DOHH2 (cell line): Measurements from ENCODE around the gene GRID1.

Experiments used
- H3F3A ChIP-seq: fragments of 200-600 bp; sonication (generic), shearing (Covaris generic); 2 replicates; pipeline ENCODE4 v1.6.0; 2016; ENCODE audit warnings: antibody characterized with exemption, mild to moderate bottlenecking; ENCODE audit not compliant: control insufficient read depth, insufficient read depth
- H3K27ac ChIP-seq: fragments of 200-600 bp; sonication (generic); 2 replicates; pipeline ENCODE4 v1.5.1; 2014; ENCODE audit warnings: low read depth, mild to moderate bottlenecking, low read length, moderate library complexity
- H3K27me3 ChIP-seq: fragments of 200-600 bp; sonication (generic); 2 replicates; pipeline ENCODE4 v1.6.1; 2014; ENCODE audit warnings: mild to moderate bottlenecking, low read length, mixed read lengths; ENCODE audit not compliant: control insufficient read depth
- H3K36me3 ChIP-seq: fragments of 200-600 bp; sonication (generic); 2 replicates; pipeline ENCODE4 v1.6.1; 2014; ENCODE audit warnings: mild to moderate bottlenecking, low read length, moderate library complexity, mixed read lengths; ENCODE audit not compliant: control insufficient read depth
- H3K4me1 ChIP-seq: fragments of 200-600 bp; sonication (generic); 2 replicates; pipeline ENCODE4 v1.6.1; 2014; ENCODE audit warnings: mild to moderate bottlenecking, low read length, mixed read lengths; ENCODE audit not compliant: control insufficient read depth
- H3K4me2 ChIP-seq: fragments of 200-600 bp; sonication (generic); 2 replicates; pipeline ENCODE4 v1.6.0; 2014; ENCODE audit warnings: mild to moderate bottlenecking, low read length, moderate library complexity
- H3K4me3 ChIP-seq: fragments of 200-600 bp; sonication (generic); 2 replicates; pipeline ENCODE4 v1.5.1; 2014; ENCODE audit warnings: mild to moderate bottlenecking, low read length, mixed read lengths
- H3K79me2 ChIP-seq: fragments of 200-600 bp; sonication (generic); 2 replicates; pipeline ENCODE4 v1.6.1; 2014; ENCODE audit warnings: mild to moderate bottlenecking, low read length, mixed read lengths; ENCODE audit not compliant: control insufficient read depth
- H3K9me2 ChIP-seq: fragments of 200-600 bp; sonication (generic); replicated peaks from 2 replicates; pipeline ENCODE4 v1.6.1; 2014; ENCODE audit warnings: mild to moderate bottlenecking, low read length, mixed read lengths; ENCODE audit not compliant: control insufficient read depth
- H3K9me3 ChIP-seq: fragments of 200-600 bp; sonication (generic); 2 replicates; pipeline ENCODE4 v1.6.1; 2014; ENCODE audit warnings: antibody characterized with exemption, low read length, mixed read lengths; ENCODE audit not compliant: control insufficient read depth, insufficient read depth
- H4K20me1 ChIP-seq: fragments of 200-600 bp; sonication (generic); 2 replicates; pipeline ENCODE4 v1.6.0; 2014; ENCODE audit warnings: low read depth, mild to moderate bottlenecking, antibody characterized with exemption, low read length, moderate library complexity; ENCODE audit not compliant: control insufficient read depth, insufficient read depth
- EZH2phosphoT487 ChIP-seq: fragments of 200-600 bp; sonication (generic); IDR thresholded peaks from 2 replicates; pipeline ENCODE4 v1.6.1; 2017; ENCODE audit warnings: borderline replicate concordance, mild to moderate bottlenecking, antibody characterized with exemption, low read length, moderate library complexity, mixed read lengths
- TF ChIP-seq, protein P1 (sequence below): fragments of 200-600 bp; sonication (generic); IDR thresholded peaks from one replicate; pipeline ENCODE4 v1.5.1; 2014; ENCODE audit warnings: antibody characterized with exemption, mild to moderate bottlenecking, low read depth, low read length; ENCODE audit not compliant: poor library complexity, severe bottlenecking

Gene GRID1

DNA sequence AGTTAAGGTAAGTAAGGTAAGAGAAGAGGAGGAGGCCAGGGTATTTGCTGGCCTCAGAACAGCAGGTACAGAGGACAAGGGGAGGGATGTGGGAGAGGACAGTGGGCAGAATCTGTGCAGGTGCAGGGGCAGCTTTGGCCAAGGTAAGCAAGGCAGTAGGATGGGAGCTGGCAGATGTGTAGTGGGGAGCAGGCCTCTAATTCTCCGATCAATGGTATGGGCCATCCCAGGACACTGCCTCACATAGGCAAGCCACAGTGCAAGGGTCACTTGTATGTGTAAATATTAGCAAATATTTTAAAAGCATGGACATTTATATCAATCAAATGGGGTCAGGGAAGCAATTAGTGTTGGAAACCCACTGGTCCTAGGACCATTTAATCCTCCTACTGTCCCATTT is 373.5 kb downstream of the GRID1 start:
- Histone ChIP-seq H3K4me3 (no peak overlapping the region), H3K4me2 (no peak overlapping the region), H3F3A (no peaks in the 10 kb centered on the region), H3K27ac (no peak overlapping the region), H3K27me3 (peaks cover 3% of the 10 kb centered on the region; the same call in 1 of the 2 replicates), H3K36me3 (no peaks in the 10 kb centered on the region), H3K9me3 (0 out of 2 replicates have a peak, but pooled peaks cover 2% of the 10 kb centered on the region), H4K20me1 (no peaks in the 10 kb centered on the region), H3K79me2 (no peaks in the 10 kb centered on the region), H3K4me1 (no peaks in the 10 kb centered on the region), H3K9me2 (no peaks in the 10 kb centered on the region)
- TF ChIP-seq, protein P1, sequence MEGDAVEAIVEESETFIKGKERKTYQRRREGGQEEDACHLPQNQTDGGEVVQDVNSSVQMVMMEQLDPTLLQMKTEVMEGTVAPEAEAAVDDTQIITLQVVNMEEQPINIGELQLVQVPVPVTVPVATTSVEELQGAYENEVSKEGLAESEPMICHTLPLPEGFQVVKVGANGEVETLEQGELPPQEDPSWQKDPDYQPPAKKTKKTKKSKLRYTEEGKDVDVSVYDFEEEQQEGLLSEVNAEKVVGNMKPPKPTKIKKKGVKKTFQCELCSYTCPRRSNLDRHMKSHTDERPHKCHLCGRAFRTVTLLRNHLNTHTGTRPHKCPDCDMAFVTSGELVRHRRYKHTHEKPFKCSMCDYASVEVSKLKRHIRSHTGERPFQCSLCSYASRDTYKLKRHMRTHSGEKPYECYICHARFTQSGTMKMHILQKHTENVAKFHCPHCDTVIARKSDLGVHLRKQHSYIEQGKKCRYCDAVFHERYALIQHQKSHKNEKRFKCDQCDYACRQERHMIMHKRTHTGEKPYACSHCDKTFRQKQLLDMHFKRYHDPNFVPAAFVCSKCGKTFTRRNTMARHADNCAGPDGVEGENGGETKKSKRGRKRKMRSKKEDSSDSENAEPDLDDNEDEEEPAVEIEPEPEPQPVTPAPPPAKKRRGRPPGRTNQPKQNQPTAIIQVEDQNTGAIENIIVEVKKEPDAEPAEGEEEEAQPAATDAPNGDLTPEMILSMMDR = no peak
- no peak for TF ChIP-seq EZH2phosphoT487

- no peak overlapping the region for H3K4me3 ChIP-seq
- H3K9me2 ChIP-seq = no peaks in the 10 kb centered on the region
- TF ChIP-seq EZH2phosphoT487 = no peak
- TF ChIP-seq, protein P1 = no peak
- H3K27ac ChIP-seq = no peak overlapping the region
- H3F3A ChIP-seq = no peaks in the 10 kb centered on the region
- H3K79me2 ChIP-seq = no peaks in the 10 kb centered on the region
- no peaks in the 10 kb centered on the region for H4K20me1 ChIP-seq
- H3K9me3 ChIP-seq = no peaks in the 10 kb centered on the region
- no peak overlapping the region for H3K4me2 ChIP-seq
- H3K27me3 ChIP-seq = peaks cover 3% of the 10 kb centered on the region; the same call in 1 of the 2 replicates
- no peaks in the 10 kb centered on the region for H3K36me3 ChIP-seq
- H3K4me1 ChIP-seq = no peaks in the 10 kb centered on the region
Observed at GRCh38 chr10:85992324-85992723, 374.3 kb downstream of the GRID1 start.

DNA sequence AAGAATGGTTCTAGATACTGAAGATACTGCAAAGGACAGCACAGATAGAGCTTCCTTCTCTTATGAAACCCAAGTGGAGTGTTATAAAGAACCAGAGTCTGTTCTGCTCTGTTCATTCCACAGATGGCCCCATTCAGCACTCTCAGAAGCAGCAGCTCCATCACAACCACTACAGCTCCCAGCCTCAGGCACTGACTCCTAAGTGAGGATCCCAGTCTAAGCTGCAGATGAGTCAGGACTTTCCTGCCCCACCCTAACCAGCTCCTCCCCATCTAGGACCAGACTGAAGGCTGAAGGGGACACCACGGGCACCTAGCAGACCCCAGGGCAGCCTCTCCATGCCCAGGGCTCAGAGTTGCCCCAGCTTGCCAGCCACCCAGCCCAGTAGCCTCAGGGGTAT is 379.8 kb downstream of the GRID1 start:
- no peaks in the 10 kb centered on the region for H3F3A ChIP-seq
- H3K27ac ChIP-seq = no peak overlapping the region
- no peaks in the 10 kb centered on the region for H3K9me2 ChIP-seq
- H4K20me1 ChIP-seq = no peaks in the 10 kb centered on the region
- TF ChIP-seq EZH2phosphoT487 = no peak
- TF ChIP-seq, protein P1 = no peak
- no peak overlapping the region for H3K4me3 ChIP-seq
- H3K9me3 ChIP-seq = no peaks in the 10 kb centered on the region
- no peaks in the 10 kb centered on the region for H3K79me2 ChIP-seq
- H3K36me3 ChIP-seq = no peaks in the 10 kb centered on the region
- H3K4me1 ChIP-seq = no peaks in the 10 kb centered on the region
- H3K4me2 ChIP-seq = no peak overlapping the region
- H3K27me3 ChIP-seq = no peaks in the 10 kb centered on the region; the same call in 1 of the 2 replicates

DNA sequence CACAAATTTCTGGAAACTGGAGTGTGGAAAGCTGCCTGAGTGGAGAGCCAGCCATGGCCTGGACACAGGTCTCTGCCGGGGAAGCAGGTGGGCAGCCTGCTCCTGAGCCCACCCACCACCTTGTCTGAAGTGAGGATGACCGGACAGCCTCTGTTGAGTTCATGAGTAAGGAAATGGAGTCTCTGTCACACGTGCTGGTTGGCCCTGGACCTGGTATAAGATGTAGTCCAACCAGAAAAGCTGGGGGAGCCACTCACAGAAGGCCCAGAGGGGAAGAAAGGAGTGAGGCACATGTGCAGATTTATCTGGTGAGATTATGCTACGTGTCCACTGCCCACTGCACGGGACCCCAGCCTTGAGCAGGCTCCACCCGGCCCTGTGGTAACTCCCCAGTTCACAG is 383.5 kb downstream of the GRID1 start:
- Histone ChIP-seq H3F3A (no peaks in the 10 kb centered on the region), H3K79me2 (no peaks in the 10 kb centered on the region), H4K20me1 (no peaks in the 10 kb centered on the region), H3K4me3 (no peak overlapping the region), H3K27me3 (no peaks in the 10 kb centered on the region), H3K27ac (no peak overlapping the region), H3K4me1 (no peaks in the 10 kb centered on the region), H3K36me3 (no peaks in the 10 kb centered on the region), H3K4me2 (no peak overlapping the region), H3K9me2 (no peaks in the 10 kb centered on the region), H3K9me3 (no peaks in the 10 kb centered on the region)
- TF ChIP-seq, protein P1 = no peak
- TF ChIP-seq EZH2phosphoT487 = no peak
